ENCODE measurements around the gene SCAF4. TPM values are rescaled to one million over a fixed set of nuclear protein-coding genes. Genes with fewer than 3 reads are reported as not detected.

Gene SCAF4
- total RNA-seq, 1 donor from 2014 or later: 31.9 TPM

- Histone ChIP-seq H2AFZ (replicated peaks) (peak overlapping the region; percentile 37), H3K79me2 (ENCODE audit: low read depth) (no peaks in the 10 kb centered on the region), H3K36me3 (no peaks in the 10 kb centered on the region), H3K27me3 (no peaks in the 10 kb centered on the region), H3K9me3 (ENCODE audit: low read depth) (no peaks in the 10 kb centered on the region), H3K4me3 (no peak overlapping the region), H3K4me1 (no peaks in the 10 kb centered on the region), H3K9ac (no peak overlapping the region), H3F3A (ENCODE audit: low read depth) (no peaks in the 10 kb centered on the region), H3K4me2 (no peak overlapping the region), H4K20me1 (ENCODE audit: low read depth) (no peaks in the 10 kb centered on the region), H3K27ac (no peak overlapping the region)
- Mint-ChIP-seq H3K27me3 (ENCODE audit: insufficient read depth, low read depth) (peaks cover 3% of the 10 kb centered on the region), H3K27ac (no peak overlapping the region), H3K4me3 (no peak overlapping the region), H3K4me1 (peaks cover 5% of the 10 kb centered on the region), H3K36me3 (no peaks in the 10 kb centered on the region), H3K9me3 (peaks cover 8% of the 10 kb centered on the region)
- no peak for DNase-seq (ENCODE audit: low spot score)
- TF ChIP-seq EZH2phosphoT487 (IDR thresholded peaks at IDR 0.05): no peak
- TF ChIP-seq EZH2 (IDR thresholded peaks at IDR 0.05): no peak
- TF ChIP-seq, protein P1, sequence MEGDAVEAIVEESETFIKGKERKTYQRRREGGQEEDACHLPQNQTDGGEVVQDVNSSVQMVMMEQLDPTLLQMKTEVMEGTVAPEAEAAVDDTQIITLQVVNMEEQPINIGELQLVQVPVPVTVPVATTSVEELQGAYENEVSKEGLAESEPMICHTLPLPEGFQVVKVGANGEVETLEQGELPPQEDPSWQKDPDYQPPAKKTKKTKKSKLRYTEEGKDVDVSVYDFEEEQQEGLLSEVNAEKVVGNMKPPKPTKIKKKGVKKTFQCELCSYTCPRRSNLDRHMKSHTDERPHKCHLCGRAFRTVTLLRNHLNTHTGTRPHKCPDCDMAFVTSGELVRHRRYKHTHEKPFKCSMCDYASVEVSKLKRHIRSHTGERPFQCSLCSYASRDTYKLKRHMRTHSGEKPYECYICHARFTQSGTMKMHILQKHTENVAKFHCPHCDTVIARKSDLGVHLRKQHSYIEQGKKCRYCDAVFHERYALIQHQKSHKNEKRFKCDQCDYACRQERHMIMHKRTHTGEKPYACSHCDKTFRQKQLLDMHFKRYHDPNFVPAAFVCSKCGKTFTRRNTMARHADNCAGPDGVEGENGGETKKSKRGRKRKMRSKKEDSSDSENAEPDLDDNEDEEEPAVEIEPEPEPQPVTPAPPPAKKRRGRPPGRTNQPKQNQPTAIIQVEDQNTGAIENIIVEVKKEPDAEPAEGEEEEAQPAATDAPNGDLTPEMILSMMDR (IDR thresholded peaks at IDR 0.05): no peak
These were observed 87.3 kb downstream of the SCAF4 start for GRCh38 chr21:31644643-31645042.

DNA sequence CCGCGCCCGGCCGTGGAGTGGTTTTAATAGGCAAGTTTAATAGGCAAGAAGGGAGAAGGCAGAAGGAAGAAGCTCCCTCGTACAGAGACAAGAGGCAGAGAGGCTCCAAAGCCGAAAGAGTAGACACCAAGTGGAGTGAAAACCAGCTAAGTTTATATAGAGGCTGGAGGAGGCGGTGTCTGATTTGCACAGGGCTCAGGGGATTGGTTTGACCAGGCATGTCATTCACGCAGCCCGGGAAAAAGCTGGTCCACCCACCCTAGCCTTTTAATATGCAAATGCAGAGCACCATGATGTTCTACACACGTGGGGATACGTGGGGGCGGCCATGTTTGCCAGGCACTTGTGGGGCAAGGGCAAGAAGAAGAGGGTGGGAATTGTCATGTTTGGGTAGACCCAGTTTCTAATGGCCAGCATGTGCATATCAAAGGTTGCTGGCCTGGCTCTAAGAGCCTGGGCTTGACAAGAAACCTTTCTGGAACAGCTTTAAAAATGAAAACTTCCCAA is 90.4 kb downstream of the SCAF4 start:
- Mint-ChIP-seq H3K36me3 (no peaks in the 10 kb centered on the region), H3K9me3 (peaks cover 16% of the 10 kb centered on the region), H3K27me3 (ENCODE audit: insufficient read depth, low read depth) (peaks cover 6% of the 10 kb centered on the region), H3K4me1 (peaks cover 5% of the 10 kb centered on the region), H3K4me3 (no peak overlapping the region), H3K27ac (no peak overlapping the region)
- H3K4me2 ChIP-seq: no peak overlapping the region
- no peak overlapping the region for H3K27ac ChIP-seq
- H3K9me3 ChIP-seq (ENCODE audit: low read depth): no peaks in the 10 kb centered on the region
- no peaks in the 10 kb centered on the region for H3K4me1 ChIP-seq
- H3K79me2 ChIP-seq (ENCODE audit: low read depth): no peaks in the 10 kb centered on the region
- H3K4me3 ChIP-seq: no peak overlapping the region
- DNase-seq (ENCODE audit: low spot score): no peak
- H4K20me1 ChIP-seq (ENCODE audit: low read depth): no peaks in the 10 kb centered on the region
- TF ChIP-seq EZH2 (IDR thresholded peaks at IDR 0.05) (no peak), EZH2phosphoT487 (IDR thresholded peaks at IDR 0.05) (no peak)
- TF ChIP-seq, protein P1 (IDR thresholded peaks at IDR 0.05): no peak
- no peaks in the 10 kb centered on the region for H3K27me3 ChIP-seq
- no peak overlapping the region for H2AFZ ChIP-seq (replicated peaks)
- H3K36me3 ChIP-seq: no peaks in the 10 kb centered on the region
- no peaks in the 10 kb centered on the region for H3F3A ChIP-seq (ENCODE audit: low read depth)
- no peak overlapping the region for H3K9ac ChIP-seq

- Histone ChIP-seq H2AFZ (replicated peaks) (no peak overlapping the region), H3K9ac (no peak overlapping the region), H3K79me2 (ENCODE audit: low read depth) (no peaks in the 10 kb centered on the region), H3K9me3 (ENCODE audit: low read depth) (no peaks in the 10 kb centered on the region), H3F3A (ENCODE audit: low read depth) (no peaks in the 10 kb centered on the region), H3K4me2 (no peak overlapping the region), H3K36me3 (no peaks in the 10 kb centered on the region), H3K27ac (no peak overlapping the region), H3K4me3 (no peak overlapping the region), H3K4me1 (no peaks in the 10 kb centered on the region), H3K27me3 (no peaks in the 10 kb centered on the region), H4K20me1 (ENCODE audit: low read depth) (no peaks in the 10 kb centered on the region)
- Mint-ChIP-seq H3K36me3 (no peaks in the 10 kb centered on the region), H3K9me3 (peaks cover 18% of the 10 kb centered on the region), H3K27me3 (ENCODE audit: insufficient read depth, low read depth) (peaks cover 4% of the 10 kb centered on the region), H3K4me3 (no peak overlapping the region), H3K27ac (no peak overlapping the region), H3K4me1 (no peaks in the 10 kb centered on the region)
- TF ChIP-seq, protein P1 (IDR thresholded peaks at IDR 0.05): no peak
- TF ChIP-seq EZH2 (IDR thresholded peaks at IDR 0.05) (no peak), EZH2phosphoT487 (IDR thresholded peaks at IDR 0.05) (no peak)
- DNase-seq (ENCODE audit: low spot score): no peak
These were observed 95.0 kb downstream of the SCAF4 start for GRCh38 chr21:31636874-31637273.
